Subcutaneous adipose tissue (tissue), 4 donors: ENCODE results near the gene DGCR2. TPM values are rescaled to one million over a fixed set of nuclear protein-coding genes. Genes with fewer than 3 reads are reported as not detected.

Source experiments
- CTCF ChIP-seq: fragments of 450-650 bp; IDR thresholded peaks from one replicate; pipeline ENCODE4 v1.5.1; 2016; ENCODE audit warnings: low read depth, mild to moderate bottlenecking, control low read depth, antibody characterized with exemption, moderate library complexity
- total RNA-seq, 4 donors: library from RNA; depleted of rRNA; stranded (reverse); fragments of >200 nt; gene quantifications; one replicate each; pipeline ENCODE4 v1.1.0, GENCODE V29; 2016

DGCR2 gene
- total RNA-seq, 4 donors from 2014 or later: 22.3 to 47.1 (median 30.5) TPM

GRCh38 chr22:19108807-19109197 lies 13.4 kb downstream of the DGCR2 start:
- no peak for TF ChIP-seq CTCF

- no peak for TF ChIP-seq CTCF
Measured at GRCh38 chr22:19107730-19108074, 14.5 kb downstream of the DGCR2 start.

GRCh38 chr22:19106886-19107729 lies 15.1 kb downstream of the DGCR2 start:
- TF ChIP-seq CTCF: no peak

- no peak for TF ChIP-seq CTCF
Measured at GRCh38 chr22:19105867-19106802, 16.1 kb downstream of the DGCR2 start.

GRCh38 chr22:19105456-19105855 lies 16.8 kb downstream of the DGCR2 start:
- no peak for TF ChIP-seq CTCF

GRCh38 chr22:19103880-19104821 lies 18.1 kb downstream of the DGCR2 start:
- TF ChIP-seq CTCF: no peak
